ENCODE data around the gene ZNF487.
A peak's percentile ranks its signal among the peaks of the same experiment; 100 is the strongest.
"Not testable (repeated sequence)": the region's sequence is repeated elsewhere in the genome, so short reads cannot be mapped to it uniquely, and the experiment has no call there.

The ZNF487 gene

GRCh38 chr10:43436291-43437140 lies at the start of gene ZNF487:
ZNF487 (plus strand) TSS chr10:43437111; CDS start chr10:43475814, 38,703 bp downstream.
- DNase-seq (ENCODE audit: low spot score), result peak; percentile 88

GRCh38 chr10:43387678-43388032 lies 49.3 kb upstream of the ZNF487 start:
- no peak for DNase-seq (ENCODE audit: low spot score)

GRCh38 chr10:43389867-43390266 lies 47.0 kb upstream of the ZNF487 start:
- no peak for DNase-seq (ENCODE audit: low spot score)

- no peak for DNase-seq (ENCODE audit: low spot score)
Observed at GRCh38 chr10:43390333-43390732, 46.6 kb upstream of the ZNF487 start.

GRCh38 chr10:43390759-43391158 lies 46.2 kb upstream of the ZNF487 start:
- DNase-seq (ENCODE audit: low spot score), result no peak

- DNase-seq (ENCODE audit: low spot score), result no peak
Observed at GRCh38 chr10:43391496-43391895, 45.4 kb upstream of the ZNF487 start.

- DNase-seq (ENCODE audit: low spot score), result no peak
Observed at GRCh38 chr10:43392748-43393147, 44.2 kb upstream of the ZNF487 start.

- not testable (repeated sequence) for DNase-seq (ENCODE audit: low spot score)
Observed at GRCh38 chr10:43393186-43393585, 43.7 kb upstream of the ZNF487 start.

GRCh38 chr10:43393606-43394360 lies 43.1 kb upstream of the ZNF487 start:
- DNase-seq (ENCODE audit: low spot score), result no peak

GRCh38 chr10:43394868-43395267 lies 42.0 kb upstream of the ZNF487 start:
- DNase-seq (ENCODE audit: low spot score), result no peak

- no peak for DNase-seq (ENCODE audit: low spot score)
Observed at GRCh38 chr10:43395571-43396060, 41.3 kb upstream of the ZNF487 start.

GRCh38 chr10:43396061-43396927 lies 40.6 kb upstream of the ZNF487 start:
- peak; percentile 61 for DNase-seq (ENCODE audit: low spot score)

- DNase-seq (ENCODE audit: low spot score), result peak; percentile 89
Observed at GRCh38 chr10:43396928-43397624, 39.8 kb upstream of the ZNF487 start.

- no peak for DNase-seq (ENCODE audit: low spot score)
Observed at GRCh38 chr10:43398939-43399319, 38.0 kb upstream of the ZNF487 start.

GRCh38 chr10:43399320-43400310 lies 37.3 kb upstream of the ZNF487 start:
- DNase-seq (ENCODE audit: low spot score), result no peak

- no peak for DNase-seq (ENCODE audit: low spot score)
Observed at GRCh38 chr10:43401627-43402026, 35.3 kb upstream of the ZNF487 start.

- no peak for DNase-seq (ENCODE audit: low spot score)
Observed at GRCh38 chr10:43402176-43402575, 34.7 kb upstream of the ZNF487 start.

- DNase-seq (ENCODE audit: low spot score), result no peak
Observed at GRCh38 chr10:43402880-43403452, 33.9 kb upstream of the ZNF487 start.

GRCh38 chr10:43403911-43404703 lies 32.8 kb upstream of the ZNF487 start:
- peak; percentile 51 for DNase-seq (ENCODE audit: low spot score)
